GM19351 (cell line): ENCODE results near the gene PFN3.
"Not testable (repeated sequence)": the region's sequence is repeated elsewhere in the genome, so short reads cannot be mapped to it uniquely, and the experiment has no call there.

Experiments
- ATAC-seq: cut with Tn5 transposase; IDR thresholded peaks from one replicate; pipeline ENCODE4 v1.9.1; 2021; ENCODE audit warnings: mild to moderate bottlenecking, moderate library complexity; ENCODE audit not compliant: unreplicated experiment

The PFN3 gene

DNA sequence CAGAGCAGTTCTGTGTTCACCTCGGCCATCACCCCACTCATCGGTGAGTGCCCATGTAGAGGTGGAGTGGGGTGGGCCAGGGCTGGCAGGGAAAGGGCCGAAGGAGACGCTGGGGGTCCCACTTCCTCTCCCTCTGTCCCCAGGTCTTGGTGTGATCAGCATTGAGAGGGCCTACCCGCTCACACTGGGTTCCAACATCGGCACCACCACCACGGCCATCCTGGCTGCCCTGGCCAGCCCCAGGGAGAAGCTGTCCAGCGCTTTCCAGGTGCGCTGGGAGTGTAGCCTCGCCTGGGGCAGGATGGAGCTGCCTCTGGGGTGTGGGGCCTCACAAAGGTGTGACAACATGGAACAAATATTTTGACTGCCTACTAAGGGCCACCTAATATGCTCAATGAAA lies 3.7 kb downstream of the PFN3 start:
- ATAC-seq, result no peak

DNA sequence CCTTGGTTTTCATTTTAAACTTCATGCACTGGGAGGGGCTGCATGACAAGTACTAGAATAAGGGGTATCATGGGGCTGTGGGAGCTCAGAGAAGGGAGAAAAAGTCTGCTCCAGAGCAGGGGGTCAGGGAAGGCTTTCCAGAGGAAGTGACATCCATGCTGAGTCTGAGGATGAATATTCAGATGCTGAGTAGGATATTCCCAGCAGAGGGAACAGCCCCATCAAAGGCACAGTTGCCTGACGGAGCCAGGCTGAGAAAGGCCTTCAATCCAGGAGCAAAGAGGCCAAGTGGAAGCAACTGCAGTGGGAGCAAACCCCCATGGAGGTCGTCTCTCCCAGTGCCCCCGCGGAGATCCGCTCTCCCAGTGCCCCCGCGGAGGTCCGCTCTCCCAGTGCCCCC lies 4.4 kb downstream of the PFN3 start:
- no peak for ATAC-seq

DNA sequence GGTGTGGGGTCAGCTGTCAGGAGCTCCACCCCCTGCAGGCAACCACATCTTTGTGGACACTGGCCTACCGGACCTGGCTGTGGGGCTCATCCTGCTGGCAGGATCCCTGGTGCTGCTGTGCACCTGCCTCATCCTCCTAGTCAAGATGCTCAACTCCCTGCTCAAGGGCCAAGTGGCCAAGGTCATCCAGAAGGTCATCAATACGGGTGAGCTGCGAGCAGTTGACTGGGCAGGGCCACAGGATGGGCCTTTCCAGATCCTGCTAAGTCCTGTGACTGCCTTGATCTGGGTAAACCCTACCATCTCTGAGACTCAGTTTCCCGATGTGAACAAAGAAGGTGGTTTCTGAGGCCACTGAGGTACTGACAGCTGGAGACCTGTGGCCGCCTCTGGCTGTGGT lies 6.5 kb downstream of the PFN3 start:
- no peak for ATAC-seq

DNA sequence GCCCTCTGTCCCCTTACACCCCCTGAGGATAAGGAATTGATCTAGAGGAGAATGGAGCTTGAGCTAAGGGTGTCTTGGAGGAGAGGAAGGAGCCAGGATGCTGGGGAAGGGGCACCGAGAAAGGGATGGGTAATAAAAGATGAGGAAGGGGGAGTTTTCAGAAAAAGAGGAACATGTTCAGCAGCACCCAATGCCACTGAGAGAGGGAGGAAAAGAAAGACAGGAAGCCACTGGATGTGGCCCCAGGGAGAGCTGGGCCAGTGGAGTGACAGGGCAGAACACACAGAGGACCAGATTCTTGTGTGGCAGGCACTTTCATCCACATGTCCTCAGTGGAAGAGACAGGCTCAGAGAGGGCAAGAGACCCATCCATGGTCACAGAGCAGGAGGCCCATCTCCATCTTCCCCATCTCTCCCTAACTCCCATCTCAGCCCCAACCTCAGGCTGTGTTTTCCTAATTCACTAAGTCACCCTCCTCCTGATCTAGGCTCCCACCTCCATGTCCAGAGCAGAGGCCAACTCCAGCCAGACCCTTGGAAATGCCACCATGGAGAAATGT lies 7.2 kb downstream of the PFN3 start:
- ATAC-seq, result no peak

DNA sequence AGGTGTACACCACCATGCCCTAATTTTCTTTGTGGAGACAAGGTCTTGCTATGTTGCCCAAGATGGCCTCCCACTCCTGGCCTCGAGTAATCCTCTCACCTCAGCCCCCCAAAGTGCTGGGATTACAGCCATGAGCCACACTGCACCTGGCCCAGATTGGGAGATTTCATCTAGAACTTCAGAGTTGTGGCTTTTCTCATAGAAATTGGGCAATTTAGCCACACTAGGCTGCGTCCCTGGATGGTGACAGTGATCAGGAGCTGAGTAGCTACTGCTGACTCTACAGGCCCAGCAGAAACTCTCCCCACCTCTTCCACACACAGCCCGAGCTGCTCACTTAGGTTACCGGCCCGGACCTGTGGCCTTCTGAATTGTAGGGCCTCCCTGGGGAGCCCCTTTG lies 7.7 kb downstream of the PFN3 start:
- no peak for ATAC-seq

DNA sequence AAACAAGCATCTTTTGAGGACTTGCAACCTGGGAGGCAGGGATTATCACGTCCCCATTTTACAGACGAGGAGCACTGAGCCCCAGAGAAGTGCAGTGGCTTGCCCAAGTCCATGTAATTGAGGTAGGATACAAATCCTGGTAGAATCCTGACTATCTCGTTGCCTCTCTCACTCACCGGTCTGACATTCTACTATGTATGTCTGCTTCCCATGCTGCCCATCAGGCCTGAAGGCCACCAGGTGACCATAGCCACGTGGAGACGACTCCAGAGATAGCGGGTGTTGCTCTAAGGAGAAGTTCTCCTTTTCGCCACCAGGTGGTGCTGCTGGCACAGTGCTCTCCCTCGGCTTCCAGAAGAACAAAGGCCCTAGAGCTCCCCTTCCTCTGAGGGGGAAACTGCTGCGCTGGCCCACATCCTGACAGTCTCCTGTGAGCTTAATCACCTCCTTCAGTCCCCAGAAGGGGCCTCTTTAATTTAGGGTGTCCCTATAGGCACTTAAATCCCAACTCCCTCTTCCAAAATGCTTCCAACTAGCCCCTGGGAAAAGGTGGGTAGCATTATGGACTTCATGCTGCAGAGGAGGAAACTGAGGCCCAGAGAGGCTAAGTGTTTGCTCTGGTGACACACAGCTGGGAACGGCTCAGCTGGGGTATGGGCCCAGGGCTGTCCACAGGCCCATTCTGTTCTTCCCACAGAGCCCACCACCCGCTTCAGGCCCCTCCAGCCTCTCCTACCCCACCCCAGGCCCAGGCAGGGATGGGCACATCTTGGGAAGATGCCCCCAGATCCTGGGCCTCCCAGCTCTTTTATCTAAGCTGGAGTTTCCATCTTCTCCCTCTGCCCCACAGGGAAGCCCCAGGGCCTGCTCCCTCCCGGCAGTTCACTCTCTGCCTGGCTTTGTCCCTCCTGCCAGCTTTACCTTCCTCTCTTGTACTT lies 9.8 kb downstream of the PFN3 start:
- peak; percentile 63 for ATAC-seq

DNA sequence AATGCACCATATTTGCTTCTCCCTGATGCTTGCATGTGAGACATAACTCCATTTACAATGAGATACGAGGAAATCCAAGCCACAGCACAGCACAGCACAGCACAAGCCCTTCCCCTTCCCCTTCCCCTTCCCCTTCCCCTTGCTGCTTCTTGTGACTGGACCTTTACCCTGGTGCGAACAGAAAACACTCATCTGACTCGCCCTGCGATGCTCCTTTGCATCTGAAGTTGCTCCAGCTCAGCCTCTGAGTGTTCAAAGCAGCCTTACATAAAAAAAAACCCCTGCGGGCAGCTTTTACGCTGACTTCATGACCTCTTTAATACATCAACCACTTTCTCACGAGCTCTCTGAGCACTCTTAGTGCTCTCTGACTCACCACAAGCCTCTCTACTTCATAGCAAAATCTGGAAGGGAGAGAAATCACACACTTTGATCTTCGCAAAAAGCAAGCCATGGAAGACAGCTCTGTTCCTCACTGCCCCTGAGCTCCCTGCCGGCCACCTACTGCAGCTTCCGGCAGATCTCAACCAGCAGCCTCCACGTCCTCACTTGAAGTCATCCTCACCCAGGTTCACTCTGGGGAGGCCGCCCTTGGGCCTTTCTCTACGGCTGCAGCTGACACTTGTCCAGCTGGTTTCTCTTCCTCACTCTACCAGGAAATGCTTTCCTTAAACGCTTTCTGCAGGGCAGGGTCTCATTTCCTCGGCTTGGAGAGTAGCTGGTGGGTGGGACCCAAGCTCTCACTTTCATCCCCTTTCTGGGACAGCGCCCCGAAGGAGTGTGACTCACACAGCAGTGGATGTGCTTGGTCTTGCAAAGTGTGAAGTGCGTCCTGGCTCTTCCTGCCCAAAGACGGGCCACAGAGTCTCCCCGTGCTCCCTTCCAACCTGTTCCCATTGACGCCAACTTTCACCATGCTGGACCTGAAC lies 11.0 kb downstream of the PFN3 start:
- peak; percentile 56 for ATAC-seq

DNA sequence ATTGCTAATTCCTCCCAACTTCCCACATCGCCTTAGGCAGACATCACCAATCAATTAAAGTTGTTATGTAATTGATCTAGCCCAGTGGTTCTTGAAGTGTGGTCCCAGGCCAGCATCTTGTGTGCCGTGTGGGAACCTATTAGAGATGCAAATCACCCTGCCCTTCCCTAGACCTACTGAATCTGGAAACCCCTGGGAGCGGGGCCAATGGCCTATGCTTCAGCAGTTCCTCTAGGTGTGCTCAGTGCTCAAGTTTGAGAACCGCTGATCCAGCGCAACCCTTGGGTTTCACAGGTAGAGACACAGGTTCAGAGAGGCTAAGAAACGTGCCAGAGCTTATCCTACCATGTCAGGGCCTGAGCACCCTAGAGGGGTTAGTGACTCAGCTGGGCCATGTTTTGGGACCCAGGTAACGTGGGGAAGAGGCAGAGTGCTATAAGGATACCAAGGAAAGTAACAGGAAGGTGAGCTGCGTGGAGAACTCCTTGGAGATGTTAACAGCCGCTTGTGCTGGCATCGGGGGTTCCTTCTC lies 11.9 kb downstream of the PFN3 start:
- no peak for ATAC-seq

DNA sequence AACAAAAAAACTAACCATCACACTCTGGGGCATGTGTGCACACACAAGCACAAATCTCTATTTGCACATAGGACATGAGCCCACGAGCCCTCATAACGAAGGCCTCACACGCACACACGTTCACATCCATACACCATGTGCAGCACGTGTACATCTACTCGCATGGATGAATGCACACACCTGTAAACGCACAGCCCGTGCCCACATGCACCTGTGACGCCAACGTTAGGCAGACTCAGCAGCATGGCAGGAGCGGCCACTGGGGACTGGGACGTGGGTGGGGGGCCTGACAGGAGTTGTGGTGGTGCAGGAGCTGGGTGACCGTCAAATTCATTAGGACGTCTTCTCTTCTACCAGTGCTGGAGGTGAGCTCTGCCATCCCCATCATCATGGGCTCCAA lies 13.1 kb downstream of the PFN3 start:
- ATAC-seq, result no peak

DNA sequence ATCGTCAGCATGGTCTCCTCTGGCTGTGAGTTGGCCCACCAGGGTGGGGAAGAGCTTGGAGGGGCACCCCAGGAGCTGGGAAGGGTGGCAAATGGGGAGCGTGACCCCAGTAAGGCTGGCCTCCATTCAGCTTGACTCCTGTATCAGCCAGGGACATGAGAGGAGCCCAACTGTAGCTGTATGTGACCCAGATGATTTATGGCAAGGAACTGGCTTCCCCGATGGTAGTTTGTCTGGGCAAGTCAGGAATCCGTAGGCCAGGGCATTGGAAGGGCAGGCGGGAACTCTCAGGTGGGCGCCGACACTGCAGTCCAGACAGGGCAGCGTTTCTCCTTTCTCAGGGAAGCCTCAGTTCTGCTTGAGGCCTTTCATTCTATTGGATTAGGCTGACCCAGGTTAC lies 13.9 kb downstream of the PFN3 start:
- no peak for ATAC-seq

DNA sequence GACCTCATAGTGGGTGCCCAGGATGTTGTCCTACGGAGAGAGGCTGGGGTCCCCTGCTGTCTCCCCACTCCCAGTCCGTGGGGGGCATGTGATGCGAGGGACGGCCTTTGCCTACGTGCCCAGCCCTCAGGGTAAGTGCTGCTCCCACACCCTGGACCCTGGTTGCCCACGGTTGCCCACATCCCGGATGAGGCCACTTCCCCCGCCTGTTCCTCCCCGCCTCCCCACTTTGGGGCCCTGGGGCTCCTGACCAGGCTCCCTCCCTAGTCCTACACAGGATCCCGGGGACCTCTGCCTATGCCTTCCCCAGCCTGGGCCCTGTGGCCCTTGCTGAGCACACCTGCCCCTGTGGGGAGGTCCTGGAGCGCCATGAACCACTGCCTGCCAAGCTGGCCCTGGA lies 14.7 kb downstream of the PFN3 start:
- ATAC-seq, result no peak

DNA sequence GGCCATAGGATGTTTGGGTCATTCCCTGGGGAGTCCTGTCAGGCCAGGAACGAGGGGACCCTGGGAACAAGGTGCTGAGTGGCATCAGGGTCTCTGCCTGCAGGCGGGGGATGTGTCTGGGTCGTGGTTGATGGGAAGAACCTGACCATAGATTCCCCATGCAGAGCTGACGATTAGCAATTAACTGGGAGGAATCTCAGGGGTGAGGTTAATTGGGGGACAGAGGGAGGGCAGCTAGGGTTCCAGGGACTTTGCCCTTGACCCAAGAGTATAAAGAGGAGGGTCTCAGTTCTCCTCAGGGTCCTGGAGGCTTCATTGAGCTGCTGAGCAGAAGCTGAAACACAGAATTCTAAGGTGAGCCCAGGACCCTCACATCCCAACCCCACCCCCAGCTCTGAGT lies 16.3 kb downstream of the PFN3 start, which contains the start of gene SLC34A1:
SLC34A1 (plus strand) TSS at position 301 of the 400 bp plus-strand sequence. CDS start 1,308 bp downstream, outside the sequence.
- no peak for ATAC-seq

DNA sequence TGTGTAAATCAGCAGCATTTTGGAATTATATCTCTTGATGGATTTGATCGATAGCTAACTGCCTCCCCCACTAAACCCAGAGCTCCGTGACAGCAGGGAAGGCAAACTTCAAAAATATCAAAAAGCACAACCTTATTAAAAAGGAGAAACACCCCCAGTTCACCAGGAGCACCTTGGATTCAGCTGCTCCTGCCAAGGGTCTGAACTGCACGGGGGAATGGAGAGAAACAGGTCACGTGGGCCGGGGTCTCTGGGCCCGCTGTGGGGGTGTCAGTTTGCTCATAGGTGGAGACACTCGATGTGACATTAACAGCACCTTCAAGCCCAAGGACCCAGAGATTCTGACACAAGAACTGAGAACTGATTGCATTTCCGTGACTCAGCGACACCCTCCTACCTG lies 17.3 kb downstream of the PFN3 start:
- no peak for ATAC-seq

DNA sequence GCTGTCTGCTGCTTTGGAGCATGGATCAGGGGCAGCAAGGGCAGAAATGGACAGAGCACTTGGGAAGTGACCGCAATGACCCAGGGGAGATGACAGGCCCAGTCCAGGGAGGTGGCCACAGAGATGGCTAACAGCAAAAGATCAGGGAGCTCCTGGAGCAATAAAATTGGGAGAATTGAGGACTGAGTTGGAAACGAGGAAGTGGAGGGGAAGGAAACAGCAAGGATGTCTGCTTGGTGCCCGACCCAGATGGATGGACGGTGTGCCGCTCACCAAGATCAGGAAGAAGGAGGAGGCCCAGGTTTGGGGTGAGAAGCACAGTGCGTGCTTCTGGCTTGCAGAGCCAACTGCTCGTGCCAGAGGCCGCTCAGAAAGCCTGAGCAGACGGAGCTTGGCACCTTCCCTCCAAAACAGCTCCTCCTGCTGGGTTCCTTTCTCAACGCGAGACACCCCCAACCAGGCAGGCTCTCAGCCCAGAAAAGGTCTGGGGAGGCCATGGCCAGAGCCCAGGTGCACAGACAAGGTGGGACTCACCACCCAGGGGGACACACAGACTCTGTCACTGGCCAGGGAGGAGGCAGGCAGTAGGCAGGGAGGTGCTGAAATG lies 17.9 kb downstream of the PFN3 start:
- no peak for ATAC-seq

DNA sequence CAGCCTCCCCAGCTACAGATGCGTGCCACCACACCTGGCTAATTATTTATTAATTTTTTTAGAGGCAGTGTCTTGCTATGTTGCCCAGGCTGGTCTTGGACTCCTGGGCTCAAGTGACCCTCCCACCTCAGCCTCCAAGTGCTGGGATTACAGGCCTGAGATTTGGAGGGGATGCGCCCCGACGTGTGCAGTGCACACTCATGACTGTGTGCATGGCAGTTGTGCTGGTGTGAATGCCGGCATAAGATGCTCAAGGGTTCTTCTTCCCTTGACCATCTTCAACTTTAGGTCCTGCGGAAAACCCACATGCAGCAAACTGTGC lies 19.7 kb downstream of the PFN3 start:
- no peak for ATAC-seq

DNA sequence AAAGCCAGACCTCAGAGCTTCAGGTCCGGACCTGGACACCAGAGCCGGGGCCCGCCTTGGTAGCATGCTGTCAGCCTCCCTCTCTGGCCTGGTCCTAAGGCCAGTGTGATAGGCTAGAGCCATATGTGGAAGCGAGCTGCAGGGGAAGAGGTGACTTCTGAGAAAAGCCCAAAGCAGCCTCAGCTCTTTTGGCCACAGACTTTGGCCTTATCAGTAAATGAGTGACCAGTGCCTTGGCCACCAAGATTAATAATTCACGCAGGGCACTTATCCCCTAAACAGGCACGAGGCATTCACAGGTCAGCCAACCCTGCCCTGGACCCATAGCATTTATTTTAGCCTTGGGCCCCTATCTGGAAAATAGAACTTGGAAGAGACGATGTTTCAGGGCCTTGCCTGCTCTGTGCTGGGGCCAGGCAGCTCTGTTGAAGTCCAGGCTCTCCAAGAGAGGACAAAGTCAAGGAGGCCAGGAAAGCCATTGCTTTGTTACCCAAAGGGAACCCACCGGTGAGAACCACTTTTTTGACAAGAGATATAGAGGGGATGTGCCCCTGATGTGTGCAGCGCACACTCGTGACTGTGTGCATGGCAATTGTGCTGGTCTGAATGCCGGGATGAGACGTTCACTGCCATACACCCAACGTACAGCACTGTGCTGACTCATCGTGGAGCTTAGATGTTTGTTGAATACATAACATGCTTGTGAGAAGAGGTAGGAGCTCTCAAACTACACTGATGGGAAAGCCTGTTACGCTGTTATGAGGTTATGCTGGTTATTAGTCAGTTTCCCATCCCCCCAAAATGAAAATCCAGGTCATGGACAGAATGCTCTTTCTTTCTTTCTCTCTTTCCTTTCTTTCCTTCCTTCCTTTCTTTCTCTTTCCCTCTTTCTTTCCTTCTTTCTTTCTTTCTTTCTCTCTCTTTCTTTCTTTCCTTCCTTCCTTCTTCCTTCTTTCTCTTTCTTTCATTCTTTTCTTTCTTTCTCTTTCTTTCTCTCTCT lies 21.3 kb downstream of the PFN3 start:
- ATAC-seq, result no peak

DNA sequence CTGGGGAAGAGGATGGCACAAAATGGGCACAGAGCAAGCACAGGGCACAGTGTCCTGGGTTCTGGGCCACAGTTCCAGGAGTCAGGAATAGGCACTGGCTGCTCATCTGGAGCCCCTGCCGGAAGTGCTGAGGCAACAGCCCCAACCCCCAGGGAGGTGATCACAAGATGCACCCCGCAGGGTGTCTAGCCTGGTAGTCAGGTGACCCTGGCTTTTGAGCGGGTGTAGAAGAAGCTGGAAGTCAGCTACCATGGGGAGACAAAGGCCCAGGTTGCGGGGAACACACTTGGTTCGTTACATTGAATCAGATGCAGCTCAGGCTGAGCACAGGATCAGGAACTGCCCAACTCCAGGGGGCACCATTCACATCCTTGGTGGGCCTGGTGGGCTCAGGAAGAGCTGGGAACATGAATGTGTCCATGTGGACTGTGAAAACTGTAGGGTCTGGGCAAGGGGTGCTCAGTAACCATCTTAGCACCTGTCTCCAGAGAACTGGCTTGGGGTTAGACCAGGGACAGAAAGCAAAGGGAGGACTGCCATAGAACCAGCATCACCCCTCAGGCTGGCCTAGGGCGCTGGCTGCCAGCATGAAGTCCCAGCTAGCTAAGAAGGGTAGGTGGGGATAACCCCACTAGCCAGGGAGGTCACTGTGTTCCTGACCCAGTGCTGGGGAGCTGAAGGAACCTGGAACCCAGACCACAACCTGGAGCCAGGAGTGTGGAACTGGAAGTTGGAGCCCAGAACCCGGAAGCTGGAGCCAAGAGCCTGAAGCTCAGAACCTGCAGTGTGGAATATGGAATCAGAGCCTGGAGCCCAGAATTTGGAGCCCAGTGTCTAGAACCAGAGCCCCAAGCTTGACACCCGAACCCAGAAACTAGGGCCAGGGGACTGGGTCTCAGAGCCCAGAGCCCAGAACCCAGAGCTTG lies 22.3 kb downstream of the PFN3 start:
- no peak for ATAC-seq

DNA sequence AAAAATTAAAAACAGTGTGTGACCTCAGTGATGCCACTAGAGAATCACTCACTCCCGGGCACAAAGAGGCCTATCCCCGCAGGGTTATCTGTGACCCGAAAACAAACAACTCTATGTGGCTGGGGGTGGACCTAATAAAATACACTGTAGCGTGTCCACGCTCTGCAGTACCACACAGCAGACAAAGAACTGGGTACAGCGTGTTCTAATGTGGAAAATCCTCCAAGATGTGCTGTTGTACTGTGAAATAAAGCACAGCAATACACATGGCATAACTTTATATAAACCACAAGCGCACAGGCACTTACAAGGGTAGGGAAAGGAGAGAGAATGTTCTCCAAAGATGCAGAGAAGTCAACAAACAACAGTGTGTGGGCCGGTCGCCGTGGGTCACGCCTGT lies 24.4 kb downstream of the PFN3 start:
- ATAC-seq, result no peak

DNA sequence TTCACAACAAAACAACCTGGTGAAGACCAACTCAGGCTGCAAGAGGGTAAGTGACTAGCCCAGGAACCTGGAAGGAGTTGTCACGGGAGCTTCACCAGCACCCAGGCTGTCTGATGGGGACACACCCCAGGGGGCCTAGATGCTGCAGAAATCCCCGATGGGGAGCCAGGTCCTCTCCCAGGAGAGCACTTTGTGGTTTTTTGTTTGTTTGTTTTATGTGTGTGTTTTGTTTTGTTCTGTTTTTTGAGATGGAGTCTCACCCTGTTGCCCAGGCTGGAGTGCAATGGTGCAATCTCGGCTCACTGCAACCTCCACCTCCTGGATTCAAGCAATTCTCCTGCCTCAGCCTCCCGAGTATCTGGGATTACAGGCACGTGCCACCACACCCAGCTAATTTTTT lies 24.9 kb downstream of the PFN3 start:
- not testable (repeated sequence) for ATAC-seq
